Measurements from ENCODE around the gene CLK4. TPM values are rescaled to one million over a fixed set of nuclear protein-coding genes. Genes with fewer than 3 reads are reported as not detected.

The CLK4 gene
- total RNA-seq, 1 experiment from 2014 or later: 9.8 TPM

DNA sequence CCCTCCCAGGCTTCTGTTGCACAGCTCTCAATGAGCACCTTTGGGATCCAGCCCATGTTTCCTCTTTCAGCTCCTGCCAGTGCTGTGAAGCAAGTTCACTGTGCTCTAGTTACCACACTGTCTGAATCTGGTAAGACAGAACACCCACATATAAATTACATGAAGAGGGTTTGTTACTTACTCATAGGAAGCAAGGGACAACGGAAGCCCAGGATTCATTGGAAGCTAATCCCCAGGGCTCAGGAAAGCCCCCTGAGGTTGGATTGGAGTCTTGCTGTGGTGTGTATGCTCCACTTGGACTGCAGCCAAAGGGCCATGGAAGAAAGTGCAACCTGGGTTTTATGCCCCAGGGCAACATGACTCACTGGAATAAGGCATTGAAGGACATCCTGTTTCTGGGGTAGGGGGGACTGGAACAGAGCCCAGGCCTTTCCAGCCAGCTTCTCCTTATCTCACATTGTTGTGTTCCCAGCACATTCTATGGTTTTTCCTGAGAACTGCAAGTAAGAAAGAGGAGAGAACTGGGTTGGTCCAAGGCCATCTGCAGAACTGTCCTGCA lies 15.6 kb upstream of the CLK4 start:
- DNase-seq (ENCODE audit: low read depth, low spot score): no peak
- H3K4me1 ChIP-seq (ENCODE audit: control insufficient read depth in 1 of 2, insufficient read depth in 2 of 2, low read length in 2 of 2): peaks cover 3 to 9% of the 10 kb centered on the region in 2 experiments; a peak in 2 of 4 replicates
- no peak overlapping the region for H3K4me2 ChIP-seq (ENCODE audit: low read length)
- H3K9ac ChIP-seq (ENCODE audit: low read length): no peak overlapping the region
- no peaks in the 10 kb centered on the region; a peak in 1 of 4 replicates for H3K9me3 ChIP-seq (ENCODE audit: control insufficient read depth in 1 of 2, insufficient read depth in 1 of 2, low read depth in 1 of 2, low read length in 2 of 2)
- no peaks in the 10 kb centered on the region for H3K79me2 ChIP-seq (ENCODE audit: insufficient read depth, low read length)
- ChIA-PET POLR2A (no interaction called here), CTCF (no interaction called here), RAD21 (ENCODE audit: low non-redundant PET in 1 of 2, low total read pairs in 2 of 2, uncharacterized antibody in 2 of 2, unreplicated experiment in 2 of 2) (no interaction called here)
- no peak overlapping the region for H3K27ac ChIP-seq (ENCODE audit: low read depth, low read length)
- H3K36me3 ChIP-seq (ENCODE audit: control insufficient read depth in 1 of 2, insufficient read depth in 2 of 2, low read length in 2 of 2): no peaks in the 10 kb centered on the region
- no peak overlapping the region for H3K4me3 ChIP-seq (replicated peaks in 1 of 2; ENCODE audit: low read depth in 1 of 2, low read length in 2 of 2)
- H4K20me1 ChIP-seq (ENCODE audit: insufficient read depth): no peaks in the 10 kb centered on the region
- ATAC-seq: no peak
- intact Hi-C loops (cut with micrococcal nuclease): no loop called here
- no peak for TF ChIP-seq TCF7L2 (IDR thresholded peaks at IDR 0.05; ENCODE audit: borderline replicate concordance, extremely low read depth, insufficient read depth, insufficient read length)
- no peak for TF ChIP-seq ZFX (IDR thresholded peaks at IDR 0.05)
- TF ChIP-seq JUND (IDR thresholded peaks at IDR 0.05): 0 out of 2 replicates have a peak, but pooled peaks have one; percentile 8
- TF ChIP-seq FOSL1 (IDR thresholded peaks at IDR 0.05; ENCODE audit: low read depth): peak; percentile 15; the same call in 1 of the 2 replicates
- TF ChIP-seq, protein P1, sequence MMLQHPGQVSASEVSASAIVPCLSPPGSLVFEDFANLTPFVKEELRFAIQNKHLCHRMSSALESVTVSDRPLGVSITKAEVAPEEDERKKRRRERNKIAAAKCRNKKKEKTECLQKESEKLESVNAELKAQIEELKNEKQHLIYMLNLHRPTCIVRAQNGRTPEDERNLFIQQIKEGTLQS (IDR thresholded peaks at IDR 0.05): no peak
- TF ChIP-seq ELF1 (IDR thresholded peaks at IDR 0.05; ENCODE audit: borderline replicate concordance, low read depth): no peak
- H3K9me2 ChIP-seq (ENCODE audit: insufficient read depth): 0 out of 2 replicates have a peak, but pooled peaks cover 2% of the 10 kb centered on the region
- no peaks in the 10 kb centered on the region for H3K27me3 ChIP-seq (ENCODE audit: insufficient read depth, low read length)
- no TSS peak for BruUV-seq (replicated peaks)
- no peak overlapping the region for H2AFZ ChIP-seq (ENCODE audit: low read depth, low read length, poor library complexity, severe bottlenecking)

DNA sequence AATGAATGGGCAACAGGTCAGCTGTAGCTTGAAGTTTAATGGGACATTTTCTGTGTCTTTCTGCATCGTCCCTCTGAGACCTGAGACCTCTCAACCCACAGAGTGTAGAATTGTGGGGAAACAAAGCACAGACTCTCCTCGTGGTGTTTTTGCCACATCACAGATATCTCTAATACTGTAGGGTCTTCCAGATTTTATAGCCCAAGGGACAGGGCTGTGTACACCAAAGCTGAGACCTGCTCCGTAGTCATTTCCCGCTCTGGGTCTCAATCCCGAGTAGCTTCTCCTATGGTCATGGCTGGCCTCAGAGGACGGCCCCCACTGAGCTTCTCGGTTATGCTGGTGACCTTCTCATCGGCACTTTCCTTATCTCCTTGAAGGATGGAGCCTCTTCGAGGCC lies 14.9 kb upstream of the CLK4 start:
- H3K4me1 ChIP-seq (ENCODE audit: control insufficient read depth in 1 of 2, insufficient read depth in 2 of 2, low read length in 2 of 2): peaks cover 3 to 9% of the 10 kb centered on the region in 2 experiments; a peak in 2 of 4 replicates
- no peak overlapping the region for H2AFZ ChIP-seq (ENCODE audit: low read depth, low read length, poor library complexity, severe bottlenecking)
- no peak overlapping the region for H3K27ac ChIP-seq (ENCODE audit: low read depth, low read length)
- no peaks in the 10 kb centered on the region for H4K20me1 ChIP-seq (ENCODE audit: insufficient read depth)
- CTCF ChIA-PET: no interaction called here
- RAD21 ChIA-PET (ENCODE audit: low non-redundant PET in 1 of 2, low total read pairs in 2 of 2, uncharacterized antibody in 2 of 2, unreplicated experiment in 2 of 2): no interaction called here
- TF ChIP-seq SIN3A (IDR thresholded peaks at IDR 0.05; ENCODE audit: low read depth): no peak
- no peak for TF ChIP-seq FOSL1 (IDR thresholded peaks at IDR 0.05; ENCODE audit: low read depth)
- TF ChIP-seq, protein P1 (IDR thresholded peaks at IDR 0.05): no peak
- TF ChIP-seq ZNF274 (IDR thresholded peaks at IDR 0.05; ENCODE audit: low read depth, low read length): no peak
- no peak for TF ChIP-seq SRF (IDR thresholded peaks at IDR 0.05; ENCODE audit: low read depth)
- TF ChIP-seq TCF7L2 (IDR thresholded peaks at IDR 0.05; ENCODE audit: borderline replicate concordance, extremely low read depth, insufficient read depth, insufficient read length): no peak
- TF ChIP-seq CBX3 (IDR thresholded peaks at IDR 0.05; ENCODE audit: low read depth): no peak
- TF ChIP-seq EZH2phosphoT487 (IDR thresholded peaks at IDR 0.05; ENCODE audit: borderline replicate concordance): no peak
- TF ChIP-seq, protein P2, sequence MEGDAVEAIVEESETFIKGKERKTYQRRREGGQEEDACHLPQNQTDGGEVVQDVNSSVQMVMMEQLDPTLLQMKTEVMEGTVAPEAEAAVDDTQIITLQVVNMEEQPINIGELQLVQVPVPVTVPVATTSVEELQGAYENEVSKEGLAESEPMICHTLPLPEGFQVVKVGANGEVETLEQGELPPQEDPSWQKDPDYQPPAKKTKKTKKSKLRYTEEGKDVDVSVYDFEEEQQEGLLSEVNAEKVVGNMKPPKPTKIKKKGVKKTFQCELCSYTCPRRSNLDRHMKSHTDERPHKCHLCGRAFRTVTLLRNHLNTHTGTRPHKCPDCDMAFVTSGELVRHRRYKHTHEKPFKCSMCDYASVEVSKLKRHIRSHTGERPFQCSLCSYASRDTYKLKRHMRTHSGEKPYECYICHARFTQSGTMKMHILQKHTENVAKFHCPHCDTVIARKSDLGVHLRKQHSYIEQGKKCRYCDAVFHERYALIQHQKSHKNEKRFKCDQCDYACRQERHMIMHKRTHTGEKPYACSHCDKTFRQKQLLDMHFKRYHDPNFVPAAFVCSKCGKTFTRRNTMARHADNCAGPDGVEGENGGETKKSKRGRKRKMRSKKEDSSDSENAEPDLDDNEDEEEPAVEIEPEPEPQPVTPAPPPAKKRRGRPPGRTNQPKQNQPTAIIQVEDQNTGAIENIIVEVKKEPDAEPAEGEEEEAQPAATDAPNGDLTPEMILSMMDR (IDR thresholded peaks at IDR 0.05 in 2 of 3, conservative IDR thresholded peaks at IDR 0.05 in 1 of 3; ENCODE audit: borderline replicate concordance in 1 of 3, insufficient read depth in 1 of 3, low read depth in 2 of 3, low read length in 2 of 3): no peak
- intact Hi-C loops (cut with micrococcal nuclease): no loop called here
- no peaks in the 10 kb centered on the region; a peak in 1 of 4 replicates for H3K9me3 ChIP-seq (ENCODE audit: control insufficient read depth in 1 of 2, insufficient read depth in 1 of 2, low read depth in 1 of 2, low read length in 2 of 2)
- no TSS peak for BruUV-seq (replicated peaks)
- no peak overlapping the region for H3K4me2 ChIP-seq (ENCODE audit: low read length)
- DNase-seq (ENCODE audit: low read depth, low spot score): no peak
- H3K9ac ChIP-seq (ENCODE audit: low read length): no peak overlapping the region
- H3K4me3 ChIP-seq (replicated peaks in 1 of 2; ENCODE audit: low read depth in 1 of 2, low read length in 2 of 2): no peak overlapping the region
- ATAC-seq: no peak
- H3K79me2 ChIP-seq (ENCODE audit: insufficient read depth, low read length): no peaks in the 10 kb centered on the region
- no peaks in the 10 kb centered on the region for H3K36me3 ChIP-seq (ENCODE audit: control insufficient read depth in 1 of 2, insufficient read depth in 2 of 2, low read length in 2 of 2)
- 0 out of 2 replicates have a peak, but pooled peaks cover 2% of the 10 kb centered on the region for H3K9me2 ChIP-seq (ENCODE audit: insufficient read depth)
- POLR2A ChIA-PET: no interaction called here
- no peaks in the 10 kb centered on the region for H3K27me3 ChIP-seq (ENCODE audit: insufficient read depth, low read length)
